Measurements from ENCODE around the gene NRN1L.

The NRN1L gene

GRCh38 chr16:67926181-67926750, 41.6 kb downstream of the NRN1L start:
- Histone ChIP-seq H3K9me3 (ENCODE audit: severe bottlenecking) (no peaks in the 10 kb centered on the region), H3K4me3 (ENCODE audit: low read depth, low read length) (no peak overlapping the region), H3K36me3 (peaks cover 4% of the 10 kb centered on the region), H3K27me3 (ENCODE audit: insufficient read depth, low read depth, severe bottlenecking) (no peaks in the 10 kb centered on the region), H3K27ac (peak overlapping the region; percentile 22; the same call in 1 of the 2 replicates)
- 0 out of 2 replicates have a peak, but pooled peaks have one; percentile 19 for TF ChIP-seq CTCF (IDR thresholded peaks at IDR 0.05; ENCODE audit: low read depth, low read length)
- DNase-seq, result no peak

- TF ChIP-seq CTCF (IDR thresholded peaks at IDR 0.05; ENCODE audit: low read depth, low read length), result no peak
- DNase-seq, result no peak
- Histone ChIP-seq H3K4me3 (ENCODE audit: low read depth, low read length) (no peak overlapping the region), H3K36me3 (peaks cover 4% of the 10 kb centered on the region), H3K27ac (no peak overlapping the region), H3K9me3 (ENCODE audit: severe bottlenecking) (no peaks in the 10 kb centered on the region), H3K27me3 (ENCODE audit: insufficient read depth, low read depth, severe bottlenecking) (no peaks in the 10 kb centered on the region)
Observed at GRCh38 chr16:67927131-67927941, 42.7 kb downstream of the NRN1L start.

GRCh38 chr16:67928147-67928546, 43.5 kb downstream of the NRN1L start:
- DNase-seq, result no peak
- Histone ChIP-seq H3K9me3 (ENCODE audit: severe bottlenecking) (no peaks in the 10 kb centered on the region), H3K27me3 (ENCODE audit: insufficient read depth, low read depth, severe bottlenecking) (no peaks in the 10 kb centered on the region), H3K36me3 (peaks cover 4% of the 10 kb centered on the region), H3K27ac (no peak overlapping the region), H3K4me3 (ENCODE audit: low read depth, low read length) (no peak overlapping the region)
- TF ChIP-seq CTCF (IDR thresholded peaks at IDR 0.05; ENCODE audit: low read depth, low read length), result no peak

GRCh38 chr16:67928561-67929364, 44.1 kb downstream of the NRN1L start:
- peaks cover 4% of the 10 kb centered on the region for H3K36me3 ChIP-seq
- no peak overlapping the region for H3K4me3 ChIP-seq (ENCODE audit: low read depth, low read length)
- peak; percentile 99 for TF ChIP-seq CTCF (IDR thresholded peaks at IDR 0.05; ENCODE audit: low read depth, low read length)
- H3K9me3 ChIP-seq (ENCODE audit: severe bottlenecking), result no peaks in the 10 kb centered on the region
- peak; percentile 80 for DNase-seq
- H3K27ac ChIP-seq, result no peak overlapping the region
- H3K27me3 ChIP-seq (ENCODE audit: insufficient read depth, low read depth, severe bottlenecking), result no peaks in the 10 kb centered on the region

GRCh38 chr16:67930191-67930590, 45.5 kb downstream of the NRN1L start:
- peaks cover 4% of the 10 kb centered on the region for H3K36me3 ChIP-seq
- DNase-seq, result no peak
- H3K4me3 ChIP-seq (ENCODE audit: low read depth, low read length), result no peak overlapping the region
- no peaks in the 10 kb centered on the region for H3K9me3 ChIP-seq (ENCODE audit: severe bottlenecking)
- H3K27ac ChIP-seq, result no peak overlapping the region
- no peaks in the 10 kb centered on the region for H3K27me3 ChIP-seq (ENCODE audit: insufficient read depth, low read depth, severe bottlenecking)
- TF ChIP-seq CTCF (IDR thresholded peaks at IDR 0.05; ENCODE audit: low read depth, low read length), result no peak
